ENCODE measurements around the gene TMEM119.
"Not testable (repeated sequence)": the region's sequence is repeated elsewhere in the genome, so short reads cannot be mapped to it uniquely, and the experiment has no call there.

TMEM119 gene

GRCh38 chr12:108578264-108578663 is 19.6 kb downstream of the TMEM119 start:
- Histone ChIP-seq H3K36me3 (ENCODE audit: control insufficient read depth, insufficient read depth, low read length) (no peaks in the 10 kb centered on the region), H3K27me3 (replicated peaks; ENCODE audit: control insufficient read depth, insufficient read depth, low read length) (no peaks in the 10 kb centered on the region), H3K4me3 (replicated peaks; ENCODE audit: low read depth, low read length) (no peak overlapping the region)
- TF ChIP-seq CTCF (IDR thresholded peaks at IDR 0.05; ENCODE audit: insufficient read depth, low read length, poor library complexity, severe bottlenecking), result no peak
- DNase-seq (ENCODE audit: extremely low read depth, insufficient read length), result no peak

- Histone ChIP-seq H3K36me3 (ENCODE audit: control insufficient read depth, insufficient read depth, low read length) (no peaks in the 10 kb centered on the region), H3K27me3 (replicated peaks; ENCODE audit: control insufficient read depth, insufficient read depth, low read length) (no peaks in the 10 kb centered on the region), H3K4me3 (replicated peaks; ENCODE audit: low read depth, low read length) (no peak overlapping the region)
- no peak for TF ChIP-seq CTCF (IDR thresholded peaks at IDR 0.05; ENCODE audit: insufficient read depth, low read length, poor library complexity, severe bottlenecking)
- DNase-seq (ENCODE audit: extremely low read depth, insufficient read length), result no peak
Observed at GRCh38 chr12:108577458-108577857, 20.4 kb downstream of the TMEM119 start.

GRCh38 chr12:108576660-108577234 is 21.1 kb downstream of the TMEM119 start:
- no peaks in the 10 kb centered on the region for H3K27me3 ChIP-seq (replicated peaks; ENCODE audit: control insufficient read depth, insufficient read depth, low read length)

GRCh38 chr12:108575199-108575912 is 22.5 kb downstream of the TMEM119 start:
- H3K27me3 ChIP-seq (replicated peaks; ENCODE audit: control insufficient read depth, insufficient read depth, low read length), result no peaks in the 10 kb centered on the region
- no peaks in the 10 kb centered on the region for H3K36me3 ChIP-seq (ENCODE audit: control insufficient read depth, insufficient read depth, low read length)
- TF ChIP-seq CTCF (IDR thresholded peaks at IDR 0.05; ENCODE audit: insufficient read depth, low read length, poor library complexity, severe bottlenecking), result no peak
- no peak for DNase-seq (ENCODE audit: extremely low read depth, insufficient read length)
- H3K4me3 ChIP-seq (replicated peaks; ENCODE audit: low read depth, low read length), result no peak overlapping the region

More at GRCh38 chr12:108576660-108577234, 21.1 kb downstream of the TMEM119 start:
- Histone ChIP-seq H3K4me3 (replicated peaks; ENCODE audit: low read depth, low read length) (no peak overlapping the region), H3K36me3 (ENCODE audit: control insufficient read depth, insufficient read depth, low read length) (no peaks in the 10 kb centered on the region)
- DNase-seq (ENCODE audit: extremely low read depth, insufficient read length), result no peak
- TF ChIP-seq CTCF (IDR thresholded peaks at IDR 0.05; ENCODE audit: insufficient read depth, low read length, poor library complexity, severe bottlenecking), result no peak

GRCh38 chr12:108574276-108574675 is 23.6 kb downstream of the TMEM119 start:
- H3K36me3 ChIP-seq (ENCODE audit: control insufficient read depth, insufficient read depth, low read length); H3K27me3 ChIP-seq (replicated peaks; ENCODE audit: control insufficient read depth, insufficient read depth, low read length); DNase-seq (ENCODE audit: extremely low read depth, insufficient read length); H3K4me3 ChIP-seq (replicated peaks; ENCODE audit: low read depth, low read length): not testable (repeated sequence)

GRCh38 chr12:108573317-108573716 is 24.6 kb downstream of the TMEM119 start:
- no peak for TF ChIP-seq CTCF (IDR thresholded peaks at IDR 0.05; ENCODE audit: insufficient read depth, low read length, poor library complexity, severe bottlenecking)
- Histone ChIP-seq H3K4me3 (replicated peaks; ENCODE audit: low read depth, low read length) (no peak overlapping the region), H3K36me3 (ENCODE audit: control insufficient read depth, insufficient read depth, low read length) (peaks cover 2% of the 10 kb centered on the region; the same call in 1 of the 2 replicates), H3K27me3 (replicated peaks; ENCODE audit: control insufficient read depth, insufficient read depth, low read length) (no peaks in the 10 kb centered on the region)
- peak; percentile 67 for DNase-seq (ENCODE audit: extremely low read depth, insufficient read length)

Measured in GM06990 (cell line).